Esophagus squamous epithelium (tissue), 4 donors: Measurements from ENCODE around the gene WDR86.

ENCODE experiments used
- CTCF ChIP-seq, 6 experiments: fragments of 450-650 bp in 4 of 6; fragments of 200-600 bp in 2 of 6; sonication (generic) in 2 of 6; IDR thresholded peaks; one replicate each; pipeline ENCODE4 v1.5.1; 2016 to 2019; ENCODE audit warnings: antibody characterized with exemption in 6 of 6, mild to moderate bottlenecking in 4 of 6, moderate library complexity in 4 of 6
- POLR2A ChIP-seq, 4 donors: fragments of 450-650 bp; IDR thresholded peaks; one replicate each; pipeline ENCODE4 v1.6.1; 2017; ENCODE audit warnings: antibody characterized with exemption in 4 of 4, mild to moderate bottlenecking in 4 of 4, moderate library complexity in 3 of 4

GRCh38 chr7:151384776-151385625, 24.8 kb downstream of the WDR86 start:
- TF ChIP-seq CTCF (IDR thresholded peaks at IDR 0.05) (no peak), POLR2A (IDR thresholded peaks at IDR 0.05) (no peak)
